Endothelial cell of umbilical vein (primary cell): ENCODE data around the gene THNSL1.

ENCODE experiments used
- CTCF ChIP-seq, 2 donors: IDR thresholded peaks; 1 replicate in 1 of 2; 2 replicates in 1 of 2; pipeline ENCODE4 v1.5.1; 2011; ENCODE audit warnings: low read length in 2 of 2, mild to moderate bottlenecking in 2 of 2, moderate library complexity in 2 of 2, control low read depth in 1 of 2, inconsistent platforms in 1 of 2, low read depth in 1 of 2; ENCODE audit not compliant: insufficient read depth in 1 of 2; ENCODE audit errors: extremely low read depth in 1 of 2
- EZH2 ChIP-seq: IDR thresholded peaks from 2 replicates; pipeline ENCODE4 v1.6.1; 2012; ENCODE audit warnings: borderline replicate concordance, low read depth, mild to moderate bottlenecking, moderate library complexity, low read length, inconsistent platforms; ENCODE audit not compliant: severe bottlenecking
- FOS ChIP-seq: IDR thresholded peaks from 2 replicates; pipeline ENCODE4 v1.6.1; 2011; ENCODE audit warnings: mild to moderate bottlenecking, low read length, moderate library complexity, borderline replicate concordance; ENCODE audit not compliant: insufficient read depth
- JUN ChIP-seq: IDR thresholded peaks from 2 replicates; pipeline ENCODE4 v1.6.1; 2011; ENCODE audit warnings: borderline replicate concordance, low read depth; ENCODE audit not compliant: insufficient read length, insufficient read depth
- POLR2A ChIP-seq: IDR thresholded peaks from 2 replicates; pipeline ENCODE4 v1.6.1; 2012; ENCODE audit warnings: low read depth, mild to moderate bottlenecking, control low read depth, low read length
- POLR2AphosphoS5 ChIP-seq: IDR thresholded peaks from 2 replicates; pipeline ENCODE4 v1.6.1; 2012; ENCODE audit warnings: low read depth, mild to moderate bottlenecking, control low read depth, low read length, moderate library complexity; ENCODE audit not compliant: insufficient read depth
- TF ChIP-seq, protein P1 (sequence below): IDR thresholded peaks from 2 replicates; pipeline ENCODE4 v1.6.1; 2011; ENCODE audit not compliant: insufficient read depth, insufficient read length

GRCh38 chr10:24969841-24970281, 46.6 kb upstream of the THNSL1 start:
- TF ChIP-seq CTCF (IDR thresholded peaks at IDR 0.05; ENCODE audit: extremely low read depth in 1 of 2, insufficient read depth in 1 of 2, low read depth in 1 of 2, low read length in 2 of 2), result no peak
- no peak for TF ChIP-seq POLR2A
- no peak for TF ChIP-seq POLR2AphosphoS5
- TF ChIP-seq EZH2, result no peak
- TF ChIP-seq, protein P1, sequence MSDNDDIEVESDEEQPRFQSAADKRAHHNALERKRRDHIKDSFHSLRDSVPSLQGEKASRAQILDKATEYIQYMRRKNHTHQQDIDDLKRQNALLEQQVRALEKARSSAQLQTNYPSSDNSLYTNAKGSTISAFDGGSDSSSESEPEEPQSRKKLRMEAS, result no peak
- no peak for TF ChIP-seq JUN
- no peak for TF ChIP-seq FOS
